ENCODE data around the gene DIDO1.

GRCh38 chr20:62961310-62961783 lies 35.0 kb upstream of the DIDO1 start:
- TF ChIP-seq CTCF (IDR thresholded peaks at IDR 0.05): no peak
- TF ChIP-seq EP300 (IDR thresholded peaks at IDR 0.05): no peak
